NK-92 treated with Interleukin-12 subunit alpha and Interleukin-12 subunit beta, amount 100 ng/mL, for 24 hours (cell line): Measurements from ENCODE around the gene CLIC3.

Experiments used
- DNase-seq: peaks from one replicate; lab custom pipeline; 2025; lab: John Stamatoyannopoulos, UW

CLIC3 gene

GRCh38 chr9:136964171-136964689 lies 32.1 kb downstream of the CLIC3 start:
- no peak for DNase-seq

- DNase-seq, result no peak
Measured at GRCh38 chr9:136963751-136964150, 32.6 kb downstream of the CLIC3 start.

- DNase-seq, result no peak
Measured at GRCh38 chr9:136963341-136963740, 33.0 kb downstream of the CLIC3 start.

- DNase-seq, result no peak
Measured at GRCh38 chr9:136962701-136963248, 33.6 kb downstream of the CLIC3 start.

GRCh38 chr9:136962163-136962562 lies 34.2 kb downstream of the CLIC3 start:
- no peak for DNase-seq

DNA sequence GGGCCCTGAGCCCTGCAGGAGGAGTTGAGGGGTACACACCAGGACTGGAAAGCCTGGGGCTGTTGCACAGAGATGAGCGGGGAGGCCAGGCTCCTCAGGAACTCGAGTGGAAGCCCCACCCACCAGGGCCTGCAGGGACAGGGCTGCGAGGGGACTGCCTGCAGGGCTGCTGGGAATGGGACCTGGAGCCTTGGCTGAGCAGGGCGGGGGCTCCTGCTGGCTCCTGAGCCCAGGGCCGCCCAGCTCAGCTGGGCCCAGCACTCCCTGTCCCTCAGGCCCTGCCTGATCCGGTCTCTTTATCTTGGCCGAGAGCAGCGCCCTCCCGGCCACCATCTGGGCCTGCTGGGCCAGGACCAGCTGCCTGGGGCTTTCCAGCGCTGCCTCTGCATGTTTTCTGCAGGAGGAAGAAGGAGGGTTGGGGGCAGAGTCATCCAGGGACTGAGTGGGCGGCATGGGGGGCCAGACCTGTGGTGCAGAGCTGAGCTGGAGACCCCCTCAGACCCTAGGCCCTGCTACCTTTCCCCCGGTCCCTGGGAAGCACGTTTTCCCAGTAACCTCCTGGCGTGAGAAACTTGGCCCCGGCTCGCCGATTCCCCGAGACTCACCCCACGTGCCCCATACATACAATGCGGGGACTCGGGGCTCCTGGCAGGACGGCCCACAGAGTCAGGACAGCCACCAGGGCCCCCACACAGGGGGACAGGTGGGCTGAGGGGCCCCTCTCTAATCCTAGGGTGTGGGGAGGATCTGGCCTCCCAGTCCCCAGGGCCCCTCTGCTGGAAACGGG lies 34.9 kb downstream of the CLIC3 start:
- DNase-seq, result no peak

GRCh38 chr9:136960938-136961275 lies 35.5 kb downstream of the CLIC3 start:
- no peak for DNase-seq

DNA sequence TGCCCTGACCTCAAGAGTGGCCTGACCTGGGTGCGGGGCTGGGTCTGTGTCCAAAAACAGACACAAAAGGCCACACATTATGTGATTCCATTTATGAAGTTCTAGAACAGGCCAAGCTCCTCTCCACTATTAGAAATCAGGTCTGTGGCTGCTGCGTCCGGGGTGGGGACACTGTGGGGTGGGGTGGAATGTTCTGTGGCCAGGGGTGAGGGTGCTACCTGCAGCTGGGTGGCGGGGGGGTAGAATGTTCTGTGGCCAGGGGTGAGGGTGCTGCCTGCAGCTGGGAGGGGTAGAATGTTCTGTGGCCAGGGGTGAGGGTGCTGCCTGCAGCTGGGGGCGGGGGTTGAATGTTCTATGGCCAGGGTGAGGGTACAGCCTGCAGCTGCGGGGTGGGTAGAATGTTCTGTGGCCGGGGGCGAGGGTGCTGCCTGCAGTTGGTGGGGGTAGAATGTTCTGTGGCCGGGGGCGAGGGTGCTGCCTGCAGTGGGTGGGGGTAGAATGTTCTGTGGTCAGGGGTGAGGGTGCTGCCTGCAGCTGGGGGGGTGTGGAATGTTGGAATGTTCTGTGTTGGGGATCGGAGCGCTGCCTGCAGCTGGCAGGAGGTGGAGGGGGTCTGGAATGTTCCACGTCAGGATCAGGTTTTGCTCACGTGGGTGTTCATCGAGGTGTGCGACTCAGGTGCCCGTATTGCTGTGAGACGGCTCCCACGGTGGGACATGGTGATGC lies 36.0 kb downstream of the CLIC3 start:
- DNase-seq, result no peak

GRCh38 chr9:136958898-136959850 lies 37.2 kb downstream of the CLIC3 start:
- DNase-seq, result no peak

- no peak for DNase-seq
Measured at GRCh38 chr9:136958473-136958872, 37.9 kb downstream of the CLIC3 start.

GRCh38 chr9:136957901-136958300 lies 38.5 kb downstream of the CLIC3 start:
- no peak for DNase-seq

- no peak for DNase-seq
Measured at GRCh38 chr9:136957461-136957860, 38.9 kb downstream of the CLIC3 start.

DNA sequence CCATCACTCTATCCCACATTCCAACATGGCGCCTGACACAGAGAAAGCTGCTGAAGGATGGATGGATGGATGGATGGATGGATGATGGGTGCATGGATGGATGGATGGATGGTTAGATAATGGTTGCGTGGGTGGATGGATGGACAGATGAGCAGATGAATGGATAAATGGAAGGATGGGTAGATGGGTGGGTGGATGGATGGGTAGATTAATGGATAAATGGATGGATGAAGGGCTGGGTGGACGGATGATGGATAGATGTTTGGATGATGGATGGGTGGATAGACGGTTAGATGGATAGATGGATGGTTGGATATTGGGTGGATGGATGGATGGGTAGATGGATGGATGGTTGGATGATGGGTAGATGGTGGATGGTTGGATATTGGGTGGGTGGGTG lies 39.8 kb downstream of the CLIC3 start:
- no peak for DNase-seq

- no peak for DNase-seq
Measured at GRCh38 chr9:136955943-136956335, 40.4 kb downstream of the CLIC3 start.

- DNase-seq, result no peak
Measured at GRCh38 chr9:136955202-136955942, 41.0 kb downstream of the CLIC3 start.

GRCh38 chr9:136954270-136955083 lies 41.9 kb downstream of the CLIC3 start:
- DNase-seq, result no peak

DNA sequence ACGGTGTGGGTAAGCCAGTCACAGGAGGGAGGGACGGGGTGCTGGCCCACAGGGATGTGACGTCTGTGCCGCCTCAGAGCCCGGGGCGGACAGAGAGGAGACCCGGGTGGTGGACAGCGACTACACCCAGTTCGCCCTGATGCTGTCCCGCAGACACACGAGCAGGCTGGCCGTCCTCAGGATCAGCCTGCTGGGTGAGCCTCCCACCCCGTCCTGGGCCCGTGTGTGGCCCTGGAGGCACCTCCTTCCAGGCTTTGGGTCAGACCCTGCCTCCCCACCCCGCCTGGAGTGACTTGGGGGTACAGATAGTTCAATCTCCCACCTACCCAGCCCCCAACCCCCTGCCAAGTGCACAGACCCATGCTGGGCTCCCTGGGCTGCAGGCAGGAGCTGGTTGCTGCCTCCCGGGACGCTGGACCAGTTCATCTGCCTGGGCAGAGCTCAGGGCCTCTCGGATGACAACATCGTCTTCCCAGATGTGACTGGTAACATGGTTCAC lies 42.5 kb downstream of the CLIC3 start:
- DNase-seq, result no peak

- DNase-seq, result no peak
Measured at GRCh38 chr9:136952876-136953770, 43.2 kb downstream of the CLIC3 start.

DNA sequence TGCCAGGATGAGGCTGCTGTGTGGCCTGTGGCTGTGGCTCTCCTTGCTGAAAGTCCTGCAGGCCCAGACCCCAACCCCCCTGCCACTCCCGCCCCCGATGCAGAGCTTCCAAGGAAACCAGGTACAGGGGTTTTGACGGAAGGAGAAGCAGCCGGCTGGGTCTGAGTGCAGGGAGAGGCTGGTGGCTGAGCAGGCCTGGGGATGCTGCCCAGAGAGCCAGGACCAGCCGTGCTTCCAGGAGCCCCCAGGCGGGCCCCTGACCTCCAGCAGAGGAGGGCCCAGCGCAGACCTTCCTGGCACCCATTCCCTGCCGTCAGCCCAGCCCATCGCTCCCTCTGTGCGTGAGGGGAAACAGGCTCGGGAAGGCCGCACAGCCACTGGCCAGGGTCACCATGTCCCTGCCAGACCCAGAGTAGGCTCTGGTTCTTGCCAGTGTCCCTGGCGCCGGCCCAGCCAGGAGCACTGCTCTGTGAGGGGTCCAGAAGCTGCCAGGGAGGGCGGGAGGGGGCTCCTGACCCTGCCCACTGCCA lies 44.0 kb downstream of the CLIC3 start:
- DNase-seq, result no peak
